HepG2 (cell line): Measurements from ENCODE around the gene COL5A1. TPM values are rescaled to one million over a fixed set of nuclear protein-coding genes. Genes with fewer than 3 reads are reported as not detected.

Experiments used
- ATAC-seq: fragments of 200-7000 bp; cut with Tn5 transposase; 3 replicates; pipeline ENCODE4 v1.9.1; 2020; ENCODE audit warnings: mild to moderate bottlenecking, moderate library complexity
- BruUV-seq: library from RNA; stranded (reverse); fragments of 400-500 nt; replicated peaks from 2 replicates; lab custom pipeline; 2021; lab: Mats Ljungman, UMichigan
- CTCF ChIA-PET: fragments of 300-600 bp; formaldehyde crosslinking; extraction: SDS; loops from one replicate; lab custom pipeline; 2021; ENCODE audit warnings: low total read pairs, inconsistent platforms, low intra/inter-chr PET ratio; lab: Yijun Ruan, JAX
- POLR2A ChIA-PET: fragments of 350-600 bp; sonication (Branson Sonifier 250); formaldehyde crosslinking; loops from one replicate; lab custom pipeline; 2020; ENCODE audit warnings: antibody characterized with exemption, inconsistent platforms; lab: Yijun Ruan, JAX
- DNase-seq: peaks from one replicate; pipeline ENCODE4 v3.0.0-alpha.2; 2015; ENCODE audit warnings: low spot score
- FAIRE-seq: peaks from 3 replicates; lab custom pipeline; 2011; peaks lifted over from hg19 to GRCh38; lab: Jason Lieb, UNC
- H2AFZ ChIP-seq: one replicate; pipeline ENCODE4 v1.6.1; 2011; ENCODE audit warnings: low read length, inconsistent platforms
- H3K27ac ChIP-seq: fragments of 300-600 bp; 3 replicates; pipeline ENCODE4 v1.8.0; 2011; ENCODE audit warnings: mixed run types, mild to moderate bottlenecking, mixed read lengths, low read length, inconsistent platforms; ENCODE audit not compliant: insufficient read depth; ENCODE audit errors: extremely low read length
- H3K27me3 ChIP-seq, 2 experiments: fragments of 200-600 bp in 1 of 2; 2 replicates in 1 of 2; 3 replicates in 1 of 2; pipeline versions ENCODE4 v1.6.0 to v1.8.0; 2011; ENCODE audit warnings: low read length in 2 of 2, mild to moderate bottlenecking in 2 of 2, moderate library complexity in 2 of 2, inconsistent platforms in 1 of 2; ENCODE audit not compliant: insufficient read depth in 2 of 2, control insufficient read depth in 1 of 2
- H3K36me3 ChIP-seq, 2 experiments: fragments of 200-600 bp in 1 of 2; replicated peaks in 1 of 2; 2 replicates in 1 of 2; 3 replicates in 1 of 2; pipeline versions ENCODE4 v1.5.1 to v1.8.0; 2011; ENCODE audit warnings: low read length in 2 of 2, inconsistent platforms in 1 of 2; ENCODE audit not compliant: insufficient read depth in 2 of 2, control insufficient read depth in 1 of 2
- H3K4me1 ChIP-seq: 2 replicates; pipeline ENCODE4 v1.5.1; 2012; ENCODE audit warnings: low read length, inconsistent platforms; ENCODE audit not compliant: insufficient read depth
- H3K4me2 ChIP-seq: 2 replicates; pipeline ENCODE4 v1.6.0; 2011; ENCODE audit warnings: low read depth, low read length, inconsistent platforms
- H3K4me3 ChIP-seq, 3 experiments: fragments of 200-600 bp in 1 of 3; sonication (generic), shearing (Covaris generic) in 1 of 3; replicated peaks in 1 of 3; 2 replicates each; pipeline ENCODE4 v1.5.1; 2011 to 2016; ENCODE audit warnings: low read length in 3 of 3, inconsistent platforms in 2 of 3, low read depth in 2 of 3, mild to moderate bottlenecking in 2 of 3, control low read depth in 1 of 3, mixed read lengths in 1 of 3; ENCODE audit not compliant: insufficient read depth in 1 of 3
- H3K79me2 ChIP-seq: one replicate; pipeline ENCODE4 v1.6.1; 2011; ENCODE audit warnings: low read length, inconsistent platforms; ENCODE audit not compliant: insufficient read depth
- H3K9ac ChIP-seq: 2 replicates; pipeline ENCODE4 v1.6.0; 2011; ENCODE audit warnings: mild to moderate bottlenecking, low read depth, low read length, inconsistent platforms; ENCODE audit not compliant: insufficient read depth
- H3K9me3 ChIP-seq: 2 replicates; pipeline ENCODE4 v1.5.1; 2012; ENCODE audit warnings: mild to moderate bottlenecking, low read length
- H4K20me1 ChIP-seq: 2 replicates; pipeline ENCODE4 v1.6.0; 2011; ENCODE audit warnings: inconsistent platforms, mild to moderate bottlenecking, low read length, moderate library complexity; ENCODE audit not compliant: insufficient read depth
- BRD4 ChIP-seq: sonication (generic); formaldehyde crosslinking; IDR thresholded peaks from 2 replicates; pipeline ENCODE4 v1.4.0; 2020; ENCODE audit warnings: missing genetic modification reagents
- FOXC1 ChIP-seq: sonication (generic); formaldehyde crosslinking; IDR thresholded peaks from 2 replicates; pipeline ENCODE4 v1.8.0; 2022; ENCODE audit warnings: mild to moderate bottlenecking, missing genetic modification reagents, borderline replicate concordance
- FOXJ3 ChIP-seq: sonication (generic); formaldehyde crosslinking; IDR thresholded peaks from 2 replicates; pipeline ENCODE4 v1.4.0; 2020; ENCODE audit warnings: missing genetic modification reagents, mild to moderate bottlenecking, borderline replicate concordance
- GTF2F1 ChIP-seq: fragments of 150-350 bp; IDR thresholded peaks from 2 replicates; pipeline ENCODE4 v1.6.1; 2014; ENCODE audit warnings: low read length
- HOXA9 ChIP-seq: sonication (generic); formaldehyde crosslinking; IDR thresholded peaks from 2 replicates; pipeline ENCODE4 v1.8.1; 2022; ENCODE audit warnings: missing genetic modification reagents, mild to moderate bottlenecking, moderate library complexity, borderline replicate concordance
- KMT2A ChIP-seq: sonication (generic); formaldehyde crosslinking; IDR thresholded peaks from 2 replicates; pipeline ENCODE4 v1.4.0; 2020; ENCODE audit warnings: missing genetic modification reagents
- NCOA5 ChIP-seq: sonication (generic); formaldehyde crosslinking; IDR thresholded peaks from 2 replicates; pipeline ENCODE4 v1.4.0; 2020; ENCODE audit warnings: missing genetic modification reagents
- NKX3-1 ChIP-seq: sonication (generic); formaldehyde crosslinking; IDR thresholded peaks from 2 replicates; pipeline ENCODE4 v1.5.0; 2020; ENCODE audit warnings: missing genetic modification reagents
- PHF21A ChIP-seq: sonication (generic); formaldehyde crosslinking; IDR thresholded peaks from 2 replicates; pipeline ENCODE4 v1.5.0; 2020; ENCODE audit warnings: mild to moderate bottlenecking, missing genetic modification reagents
- PLRG1 ChIP-seq: fragments of 450-650 bp; conservative IDR thresholded peaks from 2 replicates; pipeline ENCODE4 v1.6.1; 2016
- RFXAP ChIP-seq: sonication (generic); formaldehyde crosslinking; IDR thresholded peaks from 2 replicates; pipeline ENCODE4 v1.4.0; 2020; ENCODE audit warnings: missing genetic modification reagents, borderline replicate concordance
- SAFB2 ChIP-seq: sonication (generic); formaldehyde crosslinking; IDR thresholded peaks from 2 replicates; pipeline ENCODE4 v1.5.1; 2020; ENCODE audit warnings: missing genetic modification reagents, low read depth, mild to moderate bottlenecking, borderline replicate concordance
- THAP11 ChIP-seq: IDR thresholded peaks from 2 replicates; pipeline ENCODE4 v1.6.1; 2016; ENCODE audit warnings: missing biosample characterization, missing genetic modification reagents
- TRIM24 ChIP-seq: sonication (generic); formaldehyde crosslinking; IDR thresholded peaks from 2 replicates; pipeline ENCODE4 v1.8.0; 2022; ENCODE audit warnings: mild to moderate bottlenecking, missing genetic modification reagents
- WIZ ChIP-seq: sonication (generic); formaldehyde crosslinking; IDR thresholded peaks from 2 replicates; pipeline ENCODE4 v1.5.1; 2020; ENCODE audit warnings: mild to moderate bottlenecking, missing genetic modification reagents
- YEATS2 ChIP-seq: sonication (generic); formaldehyde crosslinking; IDR thresholded peaks from 2 replicates; pipeline ENCODE4 v1.4.0; 2020; ENCODE audit warnings: missing genetic modification reagents, borderline replicate concordance
- ZNF460 ChIP-seq: sonication (generic); formaldehyde crosslinking; IDR thresholded peaks from 2 replicates; pipeline ENCODE4 v1.5.1; 2020; ENCODE audit warnings: missing genetic modification reagents, mild to moderate bottlenecking, borderline replicate concordance
- ZNF530 ChIP-seq: sonication (generic); formaldehyde crosslinking; IDR thresholded peaks from 2 replicates; pipeline ENCODE4 v1.5.0; 2020; ENCODE audit warnings: low read depth, mild to moderate bottlenecking, missing genetic modification reagents
- WGBS: methylation state at CpG from one replicate; pipeline ENCODE4 v1.1.6; 2017; ENCODE audit warnings: low lambda C conversion rate; 5-methylcytosine and 5-hydroxymethylcytosine counted together
- in situ Hi-C: cut with HindIII; loops from 2 replicates; pipeline ENCODE4 v1.10.0; 2017; ENCODE audit warnings: low pct_unique_long_range_greater_than_20kb; ENCODE audit not compliant: extremely low pct_ligation_motif_present
- intact Hi-C: fragments of 100-400 bp; cut with micrococcal nuclease; formaldehyde crosslinking; loops from one replicate; pipeline ENCODE4 v1.10.0; 2022; ENCODE audit not compliant: unreplicated experiment
- polyA plus RNA-seq, 8 experiments: library from polyadenylated mRNA; depleted of rRNA in 3 of 8; stranded (reverse) in 7 of 8; unstranded in 1 of 8; fragments of >200 nt; fragmentation: Illumina TruSeq in 4 of 8; extraction: Trizol in 4 of 8; gene quantifications; 2 replicates each; pipeline versions ENCODE4 v1.2.1 to v1.2.3, GENCODE V29; 2011 to 2016; ENCODE audit warnings: low read depth in 4 of 8, missing spikeins in 1 of 8, mixed read lengths in 1 of 8; ENCODE audit not compliant: insufficient read depth in 1 of 8
- total RNA-seq, 5 experiments: library from RNA; depleted of rRNA; stranded (reverse); fragments of >200 nt; fragmentation: Illumina TruSeq; extraction: Trizol; gene quantifications; 2 replicates each; pipeline ENCODE4 v1.2.3, GENCODE V29; 2016; ENCODE audit warnings: low read depth in 1 of 5
- TF ChIP-seq, protein P1 (sequence below): sonication (generic); formaldehyde crosslinking; IDR thresholded peaks from 2 replicates; pipeline ENCODE4 v1.5.0; 2020; ENCODE audit warnings: mild to moderate bottlenecking, missing genetic modification reagents

COL5A1 gene
- total and polyA plus RNA-seq, 2 of the 13 experiments (the other 11 are each of a cell fraction or from before 2014, with no cell fraction given) = not detected

DNA sequence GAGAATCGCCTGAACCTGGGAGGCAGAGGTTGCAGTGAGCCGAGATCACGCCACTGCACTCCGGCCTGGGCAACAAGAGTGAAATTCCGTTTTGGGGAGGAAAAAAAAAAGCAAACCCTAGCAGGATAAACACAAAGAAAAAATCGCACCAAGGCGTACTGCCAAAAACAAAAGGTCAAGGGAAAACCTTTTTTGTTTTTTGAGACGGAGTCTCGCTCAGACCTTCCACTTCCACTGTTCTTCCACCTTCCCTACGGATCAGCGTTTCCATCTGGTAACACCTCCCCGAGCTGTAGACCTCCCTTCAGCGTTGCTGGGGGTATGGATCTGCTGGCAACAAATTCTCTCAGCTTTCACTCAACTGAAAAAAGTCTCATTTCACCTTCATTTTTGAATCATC lies 218.9 kb downstream of the COL5A1 start:
- Histone ChIP-seq H3K4me3 (no peak overlapping the region), H2AFZ (no peak overlapping the region), H3K9ac (no peak overlapping the region), H3K4me1 (no peaks in the 10 kb centered on the region), H4K20me1 (no peaks in the 10 kb centered on the region; the same call in 1 of the 2 replicates), H3K4me2 (no peak overlapping the region), H3K27me3 (peaks cover 0 to 33% of the 10 kb centered on the region in 2 experiments; a peak in 4 of 5 replicates), H3K79me2 (no peaks in the 10 kb centered on the region), H3K9me3 (no peaks in the 10 kb centered on the region), H3K36me3 (no peaks in the 10 kb centered on the region), H3K27ac (no peak overlapping the region)
- 16% methylated on average over 13 of the region's 13 CpGs for WGBS
- no peak for ATAC-seq
- CTCF ChIA-PET = no interaction called here
- TF ChIP-seq, protein P1, sequence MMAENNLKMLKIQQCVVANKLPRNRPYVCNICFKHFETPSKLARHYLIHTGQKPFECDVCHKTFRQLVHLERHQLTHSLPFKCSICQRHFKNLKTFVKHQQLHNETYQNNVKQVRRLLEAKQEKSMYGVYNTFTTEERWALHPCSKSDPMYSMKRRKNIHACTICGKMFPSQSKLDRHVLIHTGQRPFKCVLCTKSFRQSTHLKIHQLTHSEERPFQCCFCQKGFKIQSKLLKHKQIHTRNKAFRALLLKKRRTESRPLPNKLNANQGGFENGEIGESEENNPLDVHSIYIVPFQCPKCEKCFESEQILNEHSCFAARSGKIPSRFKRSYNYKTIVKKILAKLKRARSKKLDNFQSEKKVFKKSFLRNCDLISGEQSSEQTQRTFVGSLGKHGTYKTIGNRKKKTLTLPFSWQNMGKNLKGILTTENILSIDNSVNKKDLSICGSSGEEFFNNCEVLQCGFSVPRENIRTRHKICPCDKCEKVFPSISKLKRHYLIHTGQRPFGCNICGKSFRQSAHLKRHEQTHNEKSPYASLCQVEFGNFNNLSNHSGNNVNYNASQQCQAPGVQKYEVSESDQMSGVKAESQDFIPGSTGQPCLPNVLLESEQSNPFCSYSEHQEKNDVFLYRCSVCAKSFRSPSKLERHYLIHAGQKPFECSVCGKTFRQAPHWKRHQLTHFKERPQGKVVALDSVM (CRISPR knock-in tag) = no peak
- TF ChIP-seq FOXJ3 (CRISPR knock-in tag) (no peak), KMT2A (no peak), THAP11 (CRISPR knock-in tag) (no peak), RFXAP (CRISPR knock-in tag) (no peak), NKX3-1 (CRISPR knock-in tag) (no peak), ZNF530 (CRISPR knock-in tag) (no peak), PLRG1 (no peak), HOXA9 (CRISPR knock-in tag) (no peak), PHF21A (CRISPR knock-in tag) (no peak), FOXC1 (CRISPR knock-in tag) (no peak), BRD4 (no peak), WIZ (CRISPR knock-in tag) (no peak), GTF2F1 (no peak), ZNF460 (CRISPR knock-in tag) (no peak), NCOA5 (CRISPR knock-in tag) (no peak), TRIM24 (CRISPR knock-in tag) (no peak), SAFB2 (CRISPR knock-in tag) (no peak), YEATS2 (no peak)
- FAIRE-seq = no peak
- BruUV-seq = no TSS peak
- in situ Hi-C loops (no loop called here), intact Hi-C loops (no loop called here)
- no peak for DNase-seq
- POLR2A ChIA-PET = no interaction called here
